Measurements from ENCODE around the gene OLIG1.

DNA sequence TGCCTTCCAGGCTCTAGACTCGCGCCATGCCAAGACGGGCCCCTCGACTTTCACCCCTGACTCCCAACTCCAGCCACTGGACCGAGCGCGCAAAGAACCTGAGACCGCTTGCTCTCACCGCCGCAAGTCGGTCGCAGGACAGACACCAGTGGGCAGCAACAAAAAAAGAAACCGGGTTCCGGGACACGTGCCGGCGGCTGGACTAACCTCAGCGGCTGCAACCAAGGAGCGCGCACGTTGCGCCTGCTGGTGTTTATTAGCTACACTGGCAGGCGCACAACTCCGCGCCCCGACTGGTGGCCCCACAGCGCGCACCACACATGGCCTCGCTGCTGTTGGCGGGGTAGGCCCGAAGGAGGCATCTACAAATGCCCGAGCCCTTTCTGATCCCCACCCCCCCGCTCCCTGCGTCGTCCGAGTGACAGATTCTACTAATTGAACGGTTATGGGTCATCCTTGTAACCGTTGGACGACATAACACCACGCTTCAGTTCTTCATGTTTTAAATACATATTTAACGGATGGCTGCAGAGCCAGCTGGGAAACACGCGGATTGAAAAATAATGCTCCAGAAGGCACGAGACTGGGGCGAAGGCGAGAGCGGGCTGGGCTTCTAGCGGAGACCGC lies 46.3 kb upstream of the OLIG1 start:
- TF ChIP-seq, protein P1, sequence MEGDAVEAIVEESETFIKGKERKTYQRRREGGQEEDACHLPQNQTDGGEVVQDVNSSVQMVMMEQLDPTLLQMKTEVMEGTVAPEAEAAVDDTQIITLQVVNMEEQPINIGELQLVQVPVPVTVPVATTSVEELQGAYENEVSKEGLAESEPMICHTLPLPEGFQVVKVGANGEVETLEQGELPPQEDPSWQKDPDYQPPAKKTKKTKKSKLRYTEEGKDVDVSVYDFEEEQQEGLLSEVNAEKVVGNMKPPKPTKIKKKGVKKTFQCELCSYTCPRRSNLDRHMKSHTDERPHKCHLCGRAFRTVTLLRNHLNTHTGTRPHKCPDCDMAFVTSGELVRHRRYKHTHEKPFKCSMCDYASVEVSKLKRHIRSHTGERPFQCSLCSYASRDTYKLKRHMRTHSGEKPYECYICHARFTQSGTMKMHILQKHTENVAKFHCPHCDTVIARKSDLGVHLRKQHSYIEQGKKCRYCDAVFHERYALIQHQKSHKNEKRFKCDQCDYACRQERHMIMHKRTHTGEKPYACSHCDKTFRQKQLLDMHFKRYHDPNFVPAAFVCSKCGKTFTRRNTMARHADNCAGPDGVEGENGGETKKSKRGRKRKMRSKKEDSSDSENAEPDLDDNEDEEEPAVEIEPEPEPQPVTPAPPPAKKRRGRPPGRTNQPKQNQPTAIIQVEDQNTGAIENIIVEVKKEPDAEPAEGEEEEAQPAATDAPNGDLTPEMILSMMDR (IDR thresholded peaks at IDR 0.05): no peak
- TF ChIP-seq POLR2AphosphoS5 (IDR thresholded peaks at IDR 0.05) (no peak), POLR2A (IDR thresholded peaks at IDR 0.05) (no peak), EP300 (IDR thresholded peaks at IDR 0.05) (no peak)
